Right kidney (tissue), 1 donor: Measurements from ENCODE around the gene TBC1D9B.

Experiments
- DNase-seq: peaks from one replicate; pipeline ENCODE4 v3.0.0-alpha.2; 2016

Gene TBC1D9B

GRCh38 chr5:179909224-179909623, 1.5 kb upstream of the TBC1D9B start:
- no peak for DNase-seq

GRCh38 chr5:179908528-179908927, 831 bp upstream of the TBC1D9B start:
- no peak for DNase-seq

- peak; percentile 64 for DNase-seq
Observed at GRCh38 chr5:179906795-179907555, 722 bp downstream of the TBC1D9B start.

- DNase-seq: no peak
Observed at GRCh38 chr5:179906294-179906794, 1.4 kb downstream of the TBC1D9B start.

- DNase-seq: no peak
Observed at GRCh38 chr5:179905161-179905560, 2.5 kb downstream of the TBC1D9B start.

- DNase-seq: no peak
Observed at GRCh38 chr5:179904463-179905160, 3.1 kb downstream of the TBC1D9B start.

- DNase-seq: no peak
Observed at GRCh38 chr5:179902763-179903158, 4.9 kb downstream of the TBC1D9B start.

- DNase-seq: no peak
Observed at GRCh38 chr5:179901915-179902762, 5.6 kb downstream of the TBC1D9B start.

- no peak for DNase-seq
Observed at GRCh38 chr5:179901462-179901861, 6.2 kb downstream of the TBC1D9B start.

- DNase-seq: no peak
Observed at GRCh38 chr5:179900711-179901110, 7.0 kb downstream of the TBC1D9B start.

GRCh38 chr5:179900206-179900605, 7.5 kb downstream of the TBC1D9B start:
- DNase-seq: no peak

GRCh38 chr5:179895861-179896260, 11.8 kb downstream of the TBC1D9B start:
- DNase-seq: no peak

GRCh38 chr5:179893958-179894895, 13.5 kb downstream of the TBC1D9B start:
- DNase-seq: no peak

- no peak for DNase-seq
Observed at GRCh38 chr5:179893076-179893957, 14.4 kb downstream of the TBC1D9B start.

GRCh38 chr5:179892255-179892654, 15.4 kb downstream of the TBC1D9B start:
- DNase-seq: no peak

GRCh38 chr5:179890751-179891682, 16.7 kb downstream of the TBC1D9B start:
- DNase-seq: no peak

- DNase-seq: no peak
Observed at GRCh38 chr5:179889885-179890284, 17.8 kb downstream of the TBC1D9B start.

- no peak for DNase-seq
Observed at GRCh38 chr5:179887802-179888201, 19.9 kb downstream of the TBC1D9B start.

- DNase-seq: no peak
Observed at GRCh38 chr5:179887095-179887494, 20.6 kb downstream of the TBC1D9B start.
